ENCODE results near the gene OSBPL2. TPM values are rescaled to one million over a fixed set of nuclear protein-coding genes. Genes with fewer than 3 reads are reported as not detected.

Gene OSBPL2
- total RNA-seq, 1 donor from 2014 or later, result 21.1 TPM

DNA sequence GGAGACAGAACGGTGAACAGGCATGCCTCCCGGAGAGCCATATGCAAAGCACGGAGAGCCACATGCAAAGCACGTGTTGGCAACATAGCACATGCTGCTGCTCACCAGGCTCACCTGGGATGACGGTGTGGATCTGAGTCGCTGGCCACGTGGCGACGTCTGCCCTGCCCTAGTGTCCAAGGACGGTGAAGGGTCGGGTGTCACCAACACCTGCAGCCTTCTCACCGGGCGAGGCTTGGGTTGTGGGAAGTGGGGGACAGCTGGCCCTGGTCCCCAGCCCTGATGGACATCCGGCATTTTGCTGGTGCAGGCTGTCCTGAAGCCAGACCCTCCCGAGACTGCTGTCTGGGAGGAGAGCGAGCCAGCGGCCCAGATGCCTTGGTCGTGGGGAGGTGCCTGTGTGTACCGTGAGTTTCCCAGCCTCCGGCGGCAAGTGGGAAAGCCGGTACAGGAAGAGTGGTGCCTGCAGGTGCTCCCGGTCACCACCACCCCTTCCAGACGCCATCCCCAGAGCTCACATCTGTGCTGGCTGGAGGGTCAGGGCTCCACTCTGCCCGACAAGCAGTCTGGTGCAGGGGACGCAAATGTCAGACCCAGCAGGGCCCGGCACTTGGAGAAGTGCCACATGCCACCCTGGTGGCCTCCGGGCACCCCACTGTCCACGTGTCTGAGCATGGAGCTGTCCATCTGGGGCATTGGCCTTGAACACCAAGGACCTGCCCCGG lies 58.6 kb downstream of the OSBPL2 start:
- peak; percentile 89 for DNase-seq (ENCODE audit: low spot score)
- peak; percentile 45 for ATAC-seq

DNA sequence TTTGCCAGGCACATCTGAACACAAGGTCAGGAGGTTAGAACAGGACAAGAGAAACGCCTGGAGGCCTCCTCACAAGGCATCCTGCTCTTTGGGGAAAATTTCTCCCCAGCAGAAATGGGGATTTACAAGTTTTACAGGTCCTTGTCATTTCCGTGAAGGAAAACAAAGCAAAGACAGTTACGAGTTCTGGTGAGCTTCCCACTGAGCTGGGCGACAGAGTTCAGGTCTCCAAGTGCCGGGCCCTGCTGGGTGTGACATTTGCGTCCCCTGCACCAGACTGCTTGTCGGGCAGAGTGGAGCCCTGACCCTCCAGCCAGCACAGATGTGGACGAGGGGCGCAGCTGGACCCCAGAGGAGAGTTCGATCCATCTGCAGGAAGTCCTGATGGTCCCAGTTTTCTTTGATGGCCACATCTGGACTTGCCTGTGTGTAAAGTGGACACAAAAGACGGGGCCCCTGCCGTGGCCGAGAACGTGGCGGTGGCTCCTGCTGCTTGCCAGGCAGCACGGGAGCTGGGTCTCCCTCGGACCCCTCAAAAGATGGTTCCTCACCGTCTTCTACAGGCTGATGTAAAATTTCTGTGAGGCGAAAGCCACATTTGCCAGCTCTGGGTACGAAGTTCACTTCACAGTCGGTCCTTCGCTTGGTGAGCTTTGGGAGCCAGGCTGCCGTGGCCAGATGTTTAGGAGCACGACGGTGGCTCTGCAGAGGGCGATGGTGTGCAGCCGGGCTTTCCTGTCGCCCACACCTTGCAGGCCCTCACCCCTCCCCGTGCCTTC lies 59.3 kb downstream of the OSBPL2 start:
- DNase-seq (ENCODE audit: low spot score), result no peak
- ATAC-seq, result peak; percentile 58

- ATAC-seq, result no peak
- DNase-seq (ENCODE audit: low spot score), result no peak
These were observed 60.4 kb downstream of the OSBPL2 start for GRCh38 chr20:62298577-62299249.

DNA sequence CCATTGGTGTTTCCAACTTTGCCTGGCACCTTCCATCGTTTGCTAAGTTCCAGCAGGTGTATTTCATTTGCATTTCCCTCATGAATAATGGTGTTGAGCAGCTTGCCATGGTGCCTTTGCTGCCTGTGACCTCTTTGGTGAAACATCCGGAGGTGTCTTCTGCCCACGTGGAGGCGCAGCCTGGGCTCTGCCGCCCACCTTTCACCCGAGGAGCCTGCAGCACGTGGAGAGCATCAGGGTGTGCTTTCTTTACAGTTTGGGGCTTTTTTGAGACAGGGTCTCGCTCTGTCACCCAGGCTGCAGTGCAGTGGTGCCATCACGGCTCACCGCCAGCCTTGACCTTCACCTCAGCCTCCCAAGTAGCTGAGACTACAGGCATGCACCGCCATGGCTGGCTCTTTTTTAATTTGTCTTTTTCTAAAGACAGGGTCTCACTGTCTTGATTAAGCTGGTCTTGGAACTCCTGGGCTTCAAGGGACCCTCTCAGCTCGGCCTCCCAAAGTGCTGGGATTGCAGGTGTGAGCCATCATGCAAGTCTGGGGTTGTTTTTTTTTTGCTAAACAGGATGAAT lies 61.4 kb downstream of the OSBPL2 start:
- ATAC-seq (no peak), DNase-seq (ENCODE audit: low spot score) (no peak)

DNA sequence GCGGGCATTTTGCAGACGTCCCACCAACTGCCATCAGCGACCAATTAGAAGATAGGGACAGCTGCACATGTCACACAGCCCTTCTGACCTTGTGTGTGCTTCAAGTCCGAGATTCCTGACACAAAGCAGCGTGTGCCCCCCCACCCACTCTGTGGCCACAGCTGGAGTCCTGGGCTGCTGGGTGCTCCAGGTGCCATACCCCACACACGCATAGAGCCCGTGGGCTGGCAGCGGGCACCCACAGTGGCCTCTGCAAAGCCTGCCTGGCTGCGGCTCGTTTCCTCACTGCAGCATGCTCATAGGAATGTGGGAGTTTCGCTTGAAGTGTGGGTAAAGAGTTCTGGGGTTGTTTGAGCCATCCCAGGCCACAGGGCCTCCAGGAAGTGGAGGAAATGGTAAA lies 62.0 kb downstream of the OSBPL2 start:
- ATAC-seq (no peak), DNase-seq (ENCODE audit: low spot score) (no peak)

DNA sequence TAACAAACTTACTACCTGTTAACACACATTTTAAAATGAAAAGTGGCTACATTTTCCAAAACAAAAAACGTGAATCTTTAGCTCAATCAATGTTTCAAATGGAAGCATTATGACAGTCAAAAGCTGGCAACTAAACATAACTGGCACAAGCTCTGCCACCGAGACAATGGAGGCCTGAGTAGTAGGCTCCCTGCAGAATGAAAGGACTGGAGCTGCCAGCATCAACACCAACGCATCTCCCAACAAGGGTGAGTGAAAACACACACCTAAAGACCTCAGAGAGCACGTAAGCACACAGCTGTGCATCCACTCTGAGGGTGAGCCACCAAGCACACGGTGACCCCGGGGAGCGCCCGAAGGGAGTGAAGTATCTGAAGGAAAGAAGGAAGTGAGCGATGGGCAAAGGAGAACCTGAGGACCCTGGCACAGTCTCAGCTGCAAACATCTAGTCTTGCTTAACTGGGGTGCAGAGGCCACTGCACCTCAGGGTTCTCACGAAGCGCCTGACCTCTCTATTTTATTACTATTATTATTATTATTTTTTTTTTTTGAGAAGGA lies 62.9 kb downstream of the OSBPL2 start:
- DNase-seq (ENCODE audit: low spot score) (no peak), ATAC-seq (no peak)

DNA sequence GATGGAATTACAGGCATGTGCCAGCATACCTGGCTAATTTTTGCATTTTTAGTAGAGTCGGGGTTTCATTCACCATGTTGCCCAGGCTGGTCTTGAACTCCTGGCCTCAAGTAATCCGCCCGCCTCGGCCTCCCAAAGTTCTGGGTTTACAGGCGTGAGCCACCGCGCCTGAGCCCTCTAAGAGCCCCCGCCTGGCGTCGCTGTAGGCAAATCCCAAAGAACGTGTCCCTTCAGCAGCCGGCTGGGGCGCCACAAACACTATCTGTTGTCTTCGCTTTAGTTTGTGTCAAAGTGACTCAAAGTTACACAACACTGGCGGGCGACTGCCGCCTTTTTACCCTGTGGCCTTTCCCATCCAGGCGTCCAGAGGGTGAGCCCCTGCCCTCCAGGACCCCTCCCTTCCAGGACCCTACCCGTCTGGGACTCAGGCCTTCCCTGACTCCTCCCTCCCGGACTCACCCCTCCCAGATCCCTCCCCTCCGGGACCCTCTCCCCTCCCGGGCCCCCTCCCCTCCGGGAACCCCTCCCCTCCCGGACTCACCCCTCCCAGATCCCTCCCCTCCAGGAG lies 63.5 kb downstream of the OSBPL2 start:
- DNase-seq (ENCODE audit: low spot score), result peak; percentile 93
- peak; percentile 57 for ATAC-seq

- ATAC-seq, result peak; percentile 78
- DNase-seq (ENCODE audit: low spot score), result peak; percentile 98
These were observed 64.2 kb downstream of the OSBPL2 start, which contains the start of gene ADRM1 for GRCh38 chr20:62302341-62303061. ADRM1 (plus strand) TSS chr20:62302997; CDS start chr20:62303569, 572 bp downstream.

GRCh38 chr20:62303062-62303339 lies 64.7 kb downstream of the OSBPL2 start:
- no peak for DNase-seq (ENCODE audit: low spot score)

DNA sequence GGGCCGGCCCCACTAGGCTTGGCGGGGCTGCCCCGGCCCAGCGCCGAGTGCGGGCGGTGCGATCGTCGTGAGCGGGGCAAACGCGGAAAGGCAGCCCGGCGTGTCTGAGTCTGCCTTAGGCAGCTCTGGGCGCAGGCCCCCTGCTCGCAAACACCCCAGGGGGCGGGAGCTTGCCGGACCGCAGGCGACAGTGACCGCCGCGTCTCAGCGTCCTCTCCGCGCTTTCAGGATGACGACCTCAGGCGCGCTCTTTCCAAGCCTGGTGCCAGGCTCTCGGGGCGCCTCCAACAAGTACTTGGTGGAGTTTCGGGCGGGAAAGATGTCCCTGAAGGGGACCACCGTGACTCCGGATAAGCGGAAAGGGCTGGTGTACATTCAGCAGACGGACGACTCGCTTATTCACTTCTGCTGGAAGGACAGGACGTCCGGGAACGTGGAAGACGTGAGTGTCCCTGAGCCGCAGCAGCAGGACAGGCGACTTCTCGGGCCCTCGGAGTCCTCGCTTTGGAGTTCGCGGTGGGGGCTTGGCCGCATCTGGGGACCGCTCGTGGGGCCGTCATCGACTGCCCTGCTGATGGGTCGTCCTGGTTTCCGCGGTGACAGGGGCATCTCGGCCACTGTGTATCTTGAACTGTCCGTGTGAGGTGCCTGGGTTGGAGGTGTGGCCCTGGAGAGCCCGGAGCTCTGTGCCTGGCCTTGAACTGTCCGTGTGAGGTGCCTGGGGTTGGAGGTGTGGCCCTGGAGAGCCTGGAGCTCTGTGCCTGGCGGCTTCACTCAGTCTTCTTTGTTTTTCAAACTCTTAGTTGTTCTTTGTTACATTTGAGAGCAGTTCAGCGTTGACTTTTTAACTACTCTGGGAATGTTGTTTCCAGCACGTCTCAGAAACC lies 65.3 kb downstream of the OSBPL2 start:
- ATAC-seq (peak; percentile 25), DNase-seq (ENCODE audit: low spot score) (peak; percentile 73)

More at GRCh38 chr20:62303062-62303339, 64.7 kb downstream of the OSBPL2 start:
- ATAC-seq, result no peak

DNA sequence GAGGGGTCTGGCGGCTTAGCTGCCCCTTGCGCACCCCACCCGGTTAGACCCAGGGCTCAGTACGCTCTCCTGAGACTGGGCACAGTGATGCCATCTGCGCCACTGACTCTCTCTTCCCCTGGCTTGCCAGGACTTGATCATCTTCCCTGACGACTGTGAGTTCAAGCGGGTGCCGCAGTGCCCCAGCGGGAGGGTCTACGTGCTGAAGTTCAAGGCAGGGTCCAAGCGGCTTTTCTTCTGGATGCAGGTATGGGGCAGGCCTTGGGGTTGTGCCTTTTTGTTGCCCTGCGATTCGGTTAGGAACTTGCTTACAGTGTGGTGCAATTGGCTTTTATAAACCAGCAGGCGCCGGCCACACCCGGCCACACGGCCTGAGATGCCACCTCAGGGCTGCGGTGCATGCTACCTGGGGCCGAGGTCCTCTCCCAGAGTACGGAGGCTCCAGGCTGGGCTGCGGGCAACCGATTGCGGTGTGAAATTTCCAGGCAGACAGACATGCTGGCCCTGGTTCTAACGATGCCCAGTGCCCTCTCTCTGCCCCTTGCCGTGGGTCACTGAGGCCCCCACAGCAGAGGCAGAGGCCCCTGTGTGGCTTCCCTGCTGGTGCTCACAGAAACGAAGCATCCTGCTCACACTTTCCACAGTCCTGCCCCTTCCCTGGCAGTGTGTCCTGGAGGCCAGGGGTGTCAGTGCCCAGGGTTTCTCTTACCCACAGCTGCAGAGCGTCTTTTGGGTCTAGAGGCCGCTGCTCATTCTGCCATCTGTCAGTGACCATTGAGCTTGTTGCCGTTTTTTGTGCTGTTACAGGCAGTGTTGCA lies 66.2 kb downstream of the OSBPL2 start:
- DNase-seq (ENCODE audit: low spot score), result no peak
- ATAC-seq, result no peak

GRCh38 chr20:62305149-62305764 lies 66.9 kb downstream of the OSBPL2 start:
- DNase-seq (ENCODE audit: low spot score) (peak; percentile 86), ATAC-seq (peak; percentile 30)

- DNase-seq (ENCODE audit: low spot score) (no peak), ATAC-seq (no peak)
These were observed 67.6 kb downstream of the OSBPL2 start for GRCh38 chr20:62305765-62306413.

DNA sequence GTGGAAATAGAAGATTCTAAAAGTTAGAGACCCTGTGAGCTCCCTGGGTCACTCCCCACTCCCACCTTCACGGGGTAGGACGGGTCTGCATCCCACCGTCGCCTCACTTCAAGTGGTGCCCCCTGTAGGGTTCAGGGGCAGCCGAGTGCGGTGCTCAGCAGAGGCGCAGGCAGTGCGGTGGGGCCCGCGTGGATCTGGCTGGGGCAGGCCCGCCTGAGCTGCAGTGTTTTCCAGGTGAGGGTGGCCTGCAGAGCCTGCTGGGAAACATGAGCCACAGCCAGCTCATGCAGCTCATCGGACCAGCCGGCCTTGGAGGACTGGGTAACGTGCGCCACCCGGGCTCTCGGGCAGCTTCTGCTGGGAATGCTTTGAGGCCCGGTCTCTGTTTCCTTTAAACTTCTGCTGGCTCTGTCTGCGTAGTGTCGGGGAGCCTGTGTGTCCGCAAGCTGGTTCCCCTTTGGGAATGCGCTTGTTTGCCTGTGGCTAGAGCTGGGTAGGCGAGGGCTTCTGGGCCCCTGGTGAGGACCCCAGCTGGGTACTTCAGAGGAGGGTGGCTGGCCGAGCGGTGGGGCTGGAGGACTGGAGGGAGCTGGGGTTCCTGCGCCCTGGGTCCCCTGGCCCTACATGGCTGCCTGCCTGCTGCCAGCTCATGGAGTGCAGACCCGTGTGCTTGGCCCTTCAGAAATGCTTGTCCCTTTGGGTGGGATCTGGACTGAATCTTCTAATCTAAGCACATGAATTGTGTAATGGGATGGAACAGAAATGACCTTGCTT lies 68.3 kb downstream of the OSBPL2 start:
- ATAC-seq (no peak), DNase-seq (ENCODE audit: low spot score) (no peak)

DNA sequence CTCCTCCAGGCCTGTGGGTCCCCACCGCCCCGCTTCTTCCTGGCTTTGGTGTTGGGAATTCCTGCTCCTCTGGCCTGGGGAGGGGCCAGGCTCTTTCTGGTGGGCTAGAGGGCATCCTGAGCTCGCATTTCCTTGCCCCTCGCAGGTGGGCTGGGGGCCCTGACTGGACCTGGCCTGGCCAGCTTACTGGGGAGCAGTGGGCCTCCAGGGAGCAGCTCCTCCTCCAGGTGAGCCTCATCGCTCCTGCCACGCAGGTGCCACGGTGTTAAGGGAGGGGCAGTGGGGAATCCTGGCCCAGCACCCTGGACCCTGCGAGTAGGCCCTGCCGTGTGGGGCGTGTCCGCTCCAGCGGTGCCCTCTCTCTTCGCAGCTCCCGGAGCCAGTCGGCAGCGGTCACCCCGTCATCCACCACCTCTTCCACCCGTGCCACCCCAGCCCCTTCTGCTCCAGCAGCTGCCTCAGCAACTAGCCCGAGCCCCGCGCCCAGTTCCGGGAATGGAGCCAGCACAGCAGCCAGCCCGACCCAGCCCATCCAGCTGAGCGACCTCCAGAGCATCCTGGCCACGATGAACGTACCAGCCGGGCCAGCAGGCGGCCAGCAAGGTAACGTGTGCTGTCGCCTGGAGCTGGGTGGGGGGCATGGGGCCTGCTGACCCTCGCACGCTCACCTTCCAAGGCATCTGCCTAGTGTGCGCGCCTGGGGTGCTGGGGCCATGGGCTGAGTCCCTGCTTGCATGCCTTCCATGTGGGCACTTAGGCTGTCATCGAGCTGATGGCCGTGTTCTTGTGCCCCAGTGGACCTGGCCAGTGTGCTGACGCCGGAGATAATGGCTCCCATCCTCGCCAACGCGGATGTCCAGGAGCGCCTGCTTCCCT lies 69.1 kb downstream of the OSBPL2 start:
- no peak for ATAC-seq
- no peak for DNase-seq (ENCODE audit: low spot score)
